Measurements from ENCODE around the gene NTRK3.

Gene NTRK3

GRCh38 chr15:88257311-88258092 lies 963 bp upstream of the NTRK3 start:
- no peak for DNase-seq

DNA sequence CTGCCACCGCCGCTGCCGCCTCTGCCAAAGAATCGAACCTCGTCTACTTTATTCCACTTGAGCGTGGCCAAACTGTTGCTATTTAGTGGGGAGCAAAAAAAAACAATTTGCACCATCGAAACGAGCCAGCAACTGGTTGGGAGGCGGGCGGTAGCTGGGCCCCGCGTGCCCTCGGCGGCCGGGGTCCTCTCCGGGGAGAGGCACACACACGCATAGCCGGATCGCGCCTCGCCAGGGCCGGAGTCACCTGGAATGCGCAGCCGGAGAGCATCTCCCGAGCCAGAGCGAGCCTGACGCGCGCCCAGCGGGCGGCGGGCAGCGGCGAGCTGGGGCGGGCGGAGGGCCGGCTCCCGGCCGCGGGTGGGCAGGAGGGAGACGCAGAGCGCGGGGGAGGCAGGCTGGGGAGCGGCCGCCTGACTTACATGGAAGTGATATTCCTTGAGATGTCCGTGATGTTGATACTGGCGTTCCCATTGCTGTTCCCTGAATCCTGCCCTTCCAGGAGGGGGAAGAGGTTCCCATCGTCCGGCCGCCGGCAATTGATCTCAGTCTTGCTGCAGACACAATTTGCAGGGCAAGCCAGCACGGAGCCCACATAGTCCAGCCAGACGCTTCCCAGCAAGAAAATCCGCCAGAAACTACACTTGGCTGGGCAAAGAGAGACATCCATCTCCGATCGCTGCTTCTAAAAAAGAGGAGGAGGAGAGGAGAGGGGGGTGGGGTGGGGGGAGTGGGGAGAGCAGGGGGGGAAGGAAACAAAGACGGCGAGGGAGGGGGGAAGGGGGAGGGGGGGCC lies 858 bp downstream of the NTRK3 start:
- no peak for DNase-seq

DNA sequence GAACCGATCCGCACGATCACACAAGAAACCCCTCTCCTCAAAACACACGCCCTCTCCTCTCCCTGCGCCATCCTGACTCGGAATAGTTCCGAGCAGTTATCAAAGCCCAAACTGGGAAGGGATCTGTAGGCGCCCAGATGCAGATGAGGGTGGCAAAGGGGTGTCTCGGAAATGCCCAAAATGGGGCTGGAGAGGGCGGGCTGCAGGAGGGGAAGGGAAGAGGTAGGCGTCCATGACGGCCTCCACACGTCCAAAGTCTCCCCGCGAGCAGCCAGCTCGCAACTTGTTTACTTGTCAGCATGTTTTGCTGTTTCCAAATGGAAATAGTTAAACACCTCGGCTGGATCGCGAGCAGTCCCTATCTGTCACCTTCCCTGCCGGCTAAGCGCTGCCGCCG lies 1.5 kb downstream of the NTRK3 start:
- no peak for DNase-seq

GRCh38 chr15:88252441-88252840 lies 4.1 kb downstream of the NTRK3 start:
- DNase-seq = no peak

DNA sequence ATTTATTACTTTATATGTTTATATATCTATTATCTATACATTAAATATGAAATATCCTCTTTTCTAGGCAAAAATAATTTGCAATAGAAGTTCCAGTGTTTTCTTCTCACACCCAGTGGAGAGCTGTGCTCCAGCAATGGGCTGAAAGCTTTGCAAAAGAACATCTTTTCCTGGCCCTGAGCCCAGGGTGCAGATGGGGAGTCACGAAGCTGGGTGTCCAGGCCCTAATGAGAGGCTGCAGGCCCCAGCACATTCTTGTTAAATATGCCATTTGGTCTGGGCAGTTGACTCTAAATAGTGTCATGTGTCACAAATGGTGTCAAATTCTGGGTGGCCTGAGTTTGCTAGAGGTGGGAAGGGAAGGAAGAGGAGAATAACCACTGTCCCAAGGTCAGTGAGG lies 5.7 kb downstream of the NTRK3 start:
- DNase-seq = no peak

- no peak for DNase-seq
Observed at GRCh38 chr15:88249220-88249619, 7.3 kb downstream of the NTRK3 start.

DNA sequence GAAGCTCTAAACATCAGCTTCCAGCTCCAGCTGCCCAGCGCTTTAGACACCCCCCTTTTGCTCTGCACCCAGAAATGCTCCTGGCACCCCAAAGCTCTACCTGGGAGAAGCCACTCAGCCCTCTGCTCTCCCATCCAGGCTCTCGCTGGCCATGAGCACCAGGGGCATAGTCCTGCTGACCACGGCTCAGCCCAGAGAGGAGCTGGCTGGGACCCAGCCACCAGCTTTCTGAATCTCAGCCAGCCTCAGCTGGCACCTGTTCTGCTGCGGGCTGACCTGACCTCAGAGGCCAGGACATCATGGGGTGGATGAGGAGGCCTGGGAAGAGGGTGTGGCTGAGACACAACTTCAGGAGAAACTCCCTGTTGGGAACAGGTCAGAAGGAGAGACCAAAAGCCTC lies 8.6 kb downstream of the NTRK3 start:
- no peak for DNase-seq

GRCh38 chr15:88246666-88247446 lies 9.7 kb downstream of the NTRK3 start:
- DNase-seq = peak; percentile 77

- DNase-seq = no peak
Observed at GRCh38 chr15:88246081-88246480, 10.5 kb downstream of the NTRK3 start.

GRCh38 chr15:88243895-88244787 lies 12.4 kb downstream of the NTRK3 start:
- DNase-seq = no peak

GRCh38 chr15:88242586-88243555 lies 13.7 kb downstream of the NTRK3 start:
- DNase-seq = no peak

- no peak for DNase-seq
Observed at GRCh38 chr15:88241461-88241860, 15.1 kb downstream of the NTRK3 start.

- no peak for DNase-seq
Observed at GRCh38 chr15:88241060-88241459, 15.5 kb downstream of the NTRK3 start.

GRCh38 chr15:88239594-88239993 lies 16.9 kb downstream of the NTRK3 start:
- no peak for DNase-seq

- DNase-seq = no peak
Observed at GRCh38 chr15:88238618-88239430, 17.7 kb downstream of the NTRK3 start.

GRCh38 chr15:88234711-88235110 lies 21.8 kb downstream of the NTRK3 start:
- DNase-seq = no peak

GRCh38 chr15:88233921-88234320 lies 22.6 kb downstream of the NTRK3 start:
- no peak for DNase-seq

- DNase-seq = no peak
Observed at GRCh38 chr15:88232771-88233201, 23.8 kb downstream of the NTRK3 start.

GRCh38 chr15:88231909-88232644 lies 24.5 kb downstream of the NTRK3 start:
- DNase-seq = no peak

- no peak for DNase-seq
Observed at GRCh38 chr15:88230823-88231222, 25.7 kb downstream of the NTRK3 start.

All from activated CD4-positive, CD25-positive, alpha-beta regulatory T cell treated with anti-CD3 and anti-CD28 coated beads, Interleukin-2, amount 50 U/mL, for 72 hours (primary cell).